ENCODE measurements around the gene LDB2.

LDB2 gene

GRCh38 chr4:16695896-16696295 is 202.5 kb downstream of the LDB2 start:
- in situ Hi-C loops (cut with MboI; ENCODE audit: low pct_unique_long_range_greater_than_20kb, low sequenced_read_pairs, unreplicated experiment): no loop called here
- no peak for TF ChIP-seq CTCF (IDR thresholded peaks at IDR 0.05; ENCODE audit: extremely low read depth, insufficient read depth, missing control alignments)
- no peak for DNase-seq (ENCODE audit: low spot score)

- in situ Hi-C loops (cut with MboI; ENCODE audit: low pct_unique_long_range_greater_than_20kb, low sequenced_read_pairs, unreplicated experiment): no loop called here
- DNase-seq (ENCODE audit: low spot score): no peak
- no peak for TF ChIP-seq CTCF (IDR thresholded peaks at IDR 0.05; ENCODE audit: extremely low read depth, insufficient read depth, missing control alignments)
Observed at GRCh38 chr4:16694884-16695276, 203.6 kb downstream of the LDB2 start.

GRCh38 chr4:16694173-16694883 is 204.1 kb downstream of the LDB2 start:
- in situ Hi-C loops (cut with MboI; ENCODE audit: low pct_unique_long_range_greater_than_20kb, low sequenced_read_pairs, unreplicated experiment): no loop called here
- TF ChIP-seq CTCF (IDR thresholded peaks at IDR 0.05; ENCODE audit: extremely low read depth, insufficient read depth, missing control alignments): no peak
- no peak for DNase-seq (ENCODE audit: low spot score)

- no peak for TF ChIP-seq CTCF (IDR thresholded peaks at IDR 0.05; ENCODE audit: extremely low read depth, insufficient read depth, missing control alignments)
- no peak for DNase-seq (ENCODE audit: low spot score)
- in situ Hi-C loops (cut with MboI; ENCODE audit: low pct_unique_long_range_greater_than_20kb, low sequenced_read_pairs, unreplicated experiment): no loop called here
Observed at GRCh38 chr4:16693641-16694040, 204.8 kb downstream of the LDB2 start.

- in situ Hi-C loops (cut with MboI; ENCODE audit: low pct_unique_long_range_greater_than_20kb, low sequenced_read_pairs, unreplicated experiment): no loop called here
- no peak for TF ChIP-seq CTCF (IDR thresholded peaks at IDR 0.05; ENCODE audit: extremely low read depth, insufficient read depth, missing control alignments)
- DNase-seq (ENCODE audit: low spot score): no peak
Observed at GRCh38 chr4:16692961-16693506, 205.4 kb downstream of the LDB2 start.

- DNase-seq (ENCODE audit: low spot score): no peak
- in situ Hi-C loops (cut with MboI; ENCODE audit: low pct_unique_long_range_greater_than_20kb, low sequenced_read_pairs, unreplicated experiment): no loop called here
- no peak for TF ChIP-seq CTCF (IDR thresholded peaks at IDR 0.05; ENCODE audit: extremely low read depth, insufficient read depth, missing control alignments)
Observed at GRCh38 chr4:16692524-16692923, 205.9 kb downstream of the LDB2 start.

Data from GM13977 (cell line).